ENCODE results near the gene ATP2B2.

DNA sequence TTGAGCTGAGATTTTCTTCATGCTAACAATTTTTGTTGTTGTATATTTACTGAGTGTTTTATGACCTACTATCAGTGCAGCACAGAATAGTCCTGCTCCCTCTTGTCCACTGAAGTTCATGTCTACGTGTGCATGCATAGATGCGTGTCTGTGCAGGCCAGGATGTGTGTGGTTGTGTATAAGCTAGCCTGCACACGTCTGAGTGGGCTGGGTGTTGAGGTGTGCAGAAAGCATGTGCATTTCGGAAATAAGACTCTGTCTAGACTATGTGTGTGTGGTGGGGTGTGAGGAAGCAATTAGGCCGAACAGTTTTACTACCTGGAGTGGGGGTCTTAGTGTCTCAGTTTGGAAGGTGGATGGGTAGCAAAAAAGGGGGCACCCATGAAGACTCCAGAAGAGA lies 39.2 kb downstream of the ATP2B2 start:
- TF ChIP-seq, protein P1, sequence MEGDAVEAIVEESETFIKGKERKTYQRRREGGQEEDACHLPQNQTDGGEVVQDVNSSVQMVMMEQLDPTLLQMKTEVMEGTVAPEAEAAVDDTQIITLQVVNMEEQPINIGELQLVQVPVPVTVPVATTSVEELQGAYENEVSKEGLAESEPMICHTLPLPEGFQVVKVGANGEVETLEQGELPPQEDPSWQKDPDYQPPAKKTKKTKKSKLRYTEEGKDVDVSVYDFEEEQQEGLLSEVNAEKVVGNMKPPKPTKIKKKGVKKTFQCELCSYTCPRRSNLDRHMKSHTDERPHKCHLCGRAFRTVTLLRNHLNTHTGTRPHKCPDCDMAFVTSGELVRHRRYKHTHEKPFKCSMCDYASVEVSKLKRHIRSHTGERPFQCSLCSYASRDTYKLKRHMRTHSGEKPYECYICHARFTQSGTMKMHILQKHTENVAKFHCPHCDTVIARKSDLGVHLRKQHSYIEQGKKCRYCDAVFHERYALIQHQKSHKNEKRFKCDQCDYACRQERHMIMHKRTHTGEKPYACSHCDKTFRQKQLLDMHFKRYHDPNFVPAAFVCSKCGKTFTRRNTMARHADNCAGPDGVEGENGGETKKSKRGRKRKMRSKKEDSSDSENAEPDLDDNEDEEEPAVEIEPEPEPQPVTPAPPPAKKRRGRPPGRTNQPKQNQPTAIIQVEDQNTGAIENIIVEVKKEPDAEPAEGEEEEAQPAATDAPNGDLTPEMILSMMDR (IDR thresholded peaks at IDR 0.05; ENCODE audit: low read depth, low read length), result no peak
- no peak for TF ChIP-seq EZH2phosphoT487 (IDR thresholded peaks at IDR 0.05; ENCODE audit: low read depth)
